HG03108 (cell line): ENCODE measurements around the gene ZDHHC24.

Experiments
- ATAC-seq: cut with Tn5 transposase; IDR thresholded peaks from one replicate; pipeline ENCODE4 v1.9.1; 2021; ENCODE audit warnings: moderate library complexity; ENCODE audit not compliant: unreplicated experiment

Gene ZDHHC24

GRCh38 chr11:66475349-66476172 is 70.3 kb downstream of the ZDHHC24 start:
- no peak for ATAC-seq

DNA sequence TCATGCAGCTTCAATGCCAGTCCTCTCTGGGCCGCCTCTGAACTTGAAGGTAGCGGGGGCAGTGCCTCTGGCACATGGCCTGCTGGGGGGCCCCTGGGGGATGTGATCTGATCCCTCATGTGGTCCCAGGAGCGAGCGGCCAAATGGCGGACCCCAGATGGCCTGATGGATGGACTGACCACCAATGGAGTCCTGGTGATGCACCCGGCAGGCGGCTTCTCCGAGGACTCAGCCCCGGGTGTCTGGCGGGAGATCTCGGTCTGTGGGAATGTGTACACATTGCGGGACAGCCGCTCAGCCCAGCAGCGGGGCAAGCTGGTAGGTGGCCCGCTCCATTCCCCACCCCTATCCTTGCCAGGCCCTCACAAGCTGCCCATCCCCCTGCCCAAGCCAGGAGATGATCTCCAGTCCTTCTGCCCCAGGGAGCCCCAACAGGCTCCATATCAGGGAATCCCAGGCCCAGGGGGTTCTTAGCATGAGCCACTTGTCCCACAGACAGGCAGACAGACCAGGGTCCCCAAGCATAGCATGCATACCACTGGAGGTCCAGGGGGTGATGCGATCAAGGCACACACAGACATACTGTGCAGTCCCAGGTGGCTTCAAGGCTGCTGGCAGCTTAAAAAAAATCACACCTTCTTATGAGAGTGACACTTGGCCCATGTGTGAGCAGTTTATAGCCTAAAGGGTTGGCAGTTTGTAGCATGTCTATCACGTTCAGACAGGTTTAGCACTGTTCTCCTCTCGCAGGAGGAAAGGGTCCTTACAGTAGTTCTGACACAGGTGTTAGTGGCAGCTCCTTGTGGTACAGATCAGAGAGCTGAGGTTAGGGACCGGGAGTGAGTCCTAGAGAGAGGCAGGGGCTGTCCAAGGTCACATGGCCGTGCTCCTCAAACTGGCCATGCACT is 72.0 kb downstream of the ZDHHC24 start:
- no peak for ATAC-seq

- no peak for ATAC-seq
Observed at GRCh38 chr11:66473167-66473566, 72.7 kb downstream of the ZDHHC24 start.

DNA sequence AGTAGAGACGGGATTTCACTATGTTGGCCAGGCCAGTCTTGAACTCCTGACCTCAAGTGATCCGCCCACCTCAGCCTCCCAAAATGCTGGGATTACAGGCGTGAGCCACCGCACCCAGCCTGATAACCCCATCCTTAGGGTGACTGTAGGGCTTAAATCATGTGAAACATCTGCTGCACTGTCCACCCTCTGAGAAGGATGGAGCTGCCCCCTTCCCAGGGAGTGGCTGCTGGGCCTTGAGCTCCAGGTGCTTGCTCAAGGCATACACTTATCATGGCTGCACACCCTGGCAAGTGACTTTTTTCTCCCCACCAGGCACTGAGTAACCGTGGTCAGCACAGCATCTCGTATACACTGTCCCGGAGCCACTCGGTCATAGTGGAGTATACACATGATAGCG is 73.8 kb downstream of the ZDHHC24 start:
- ATAC-seq = no peak

DNA sequence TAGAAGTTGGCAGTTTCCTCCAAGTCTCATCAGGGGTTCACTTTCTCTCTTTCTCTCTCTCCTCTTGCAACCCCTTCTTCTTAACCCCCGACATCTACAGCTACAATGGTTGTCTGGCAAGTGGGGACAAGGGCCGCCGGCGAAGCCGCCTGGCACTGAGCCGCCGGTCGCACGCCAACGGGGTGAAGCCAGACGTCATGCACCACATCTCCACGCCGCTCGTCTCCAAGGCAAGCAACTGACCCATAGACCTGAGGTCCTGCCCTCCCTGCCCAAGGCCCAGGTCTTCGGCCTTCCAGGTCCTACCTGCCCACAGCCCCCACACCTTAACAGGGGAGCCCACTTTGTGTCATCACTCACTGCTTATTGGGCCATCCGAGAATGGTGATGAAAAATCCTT is 74.7 kb downstream of the ZDHHC24 start:
- no peak for ATAC-seq
